ENCODE measurements around the gene TANGO6.

TANGO6 gene

DNA sequence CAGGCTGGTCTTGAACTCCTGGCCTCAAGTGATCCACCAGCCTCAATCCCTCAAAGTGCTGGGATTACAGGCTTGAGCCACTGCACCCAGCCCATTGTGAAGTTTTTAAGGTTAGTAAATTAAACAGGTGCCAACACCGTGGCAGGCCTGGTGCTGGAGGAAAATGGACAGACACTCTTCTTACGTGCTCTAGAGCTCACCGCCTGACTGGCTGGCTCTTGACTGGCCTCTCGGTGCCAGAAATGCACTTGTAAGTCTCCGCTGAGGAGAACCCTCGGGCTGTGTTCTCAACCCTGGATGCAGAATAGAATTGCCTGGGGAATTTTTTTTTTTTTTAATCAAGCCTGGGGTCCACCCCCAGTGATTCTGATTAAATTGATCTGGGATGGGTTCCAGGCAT lies 251.9 kb downstream of the TANGO6 start:
- H3K9ac ChIP-seq, result no peak overlapping the region
- TF ChIP-seq, protein P1, sequence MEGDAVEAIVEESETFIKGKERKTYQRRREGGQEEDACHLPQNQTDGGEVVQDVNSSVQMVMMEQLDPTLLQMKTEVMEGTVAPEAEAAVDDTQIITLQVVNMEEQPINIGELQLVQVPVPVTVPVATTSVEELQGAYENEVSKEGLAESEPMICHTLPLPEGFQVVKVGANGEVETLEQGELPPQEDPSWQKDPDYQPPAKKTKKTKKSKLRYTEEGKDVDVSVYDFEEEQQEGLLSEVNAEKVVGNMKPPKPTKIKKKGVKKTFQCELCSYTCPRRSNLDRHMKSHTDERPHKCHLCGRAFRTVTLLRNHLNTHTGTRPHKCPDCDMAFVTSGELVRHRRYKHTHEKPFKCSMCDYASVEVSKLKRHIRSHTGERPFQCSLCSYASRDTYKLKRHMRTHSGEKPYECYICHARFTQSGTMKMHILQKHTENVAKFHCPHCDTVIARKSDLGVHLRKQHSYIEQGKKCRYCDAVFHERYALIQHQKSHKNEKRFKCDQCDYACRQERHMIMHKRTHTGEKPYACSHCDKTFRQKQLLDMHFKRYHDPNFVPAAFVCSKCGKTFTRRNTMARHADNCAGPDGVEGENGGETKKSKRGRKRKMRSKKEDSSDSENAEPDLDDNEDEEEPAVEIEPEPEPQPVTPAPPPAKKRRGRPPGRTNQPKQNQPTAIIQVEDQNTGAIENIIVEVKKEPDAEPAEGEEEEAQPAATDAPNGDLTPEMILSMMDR (IDR thresholded peaks at IDR 0.05), result no peak

DNA sequence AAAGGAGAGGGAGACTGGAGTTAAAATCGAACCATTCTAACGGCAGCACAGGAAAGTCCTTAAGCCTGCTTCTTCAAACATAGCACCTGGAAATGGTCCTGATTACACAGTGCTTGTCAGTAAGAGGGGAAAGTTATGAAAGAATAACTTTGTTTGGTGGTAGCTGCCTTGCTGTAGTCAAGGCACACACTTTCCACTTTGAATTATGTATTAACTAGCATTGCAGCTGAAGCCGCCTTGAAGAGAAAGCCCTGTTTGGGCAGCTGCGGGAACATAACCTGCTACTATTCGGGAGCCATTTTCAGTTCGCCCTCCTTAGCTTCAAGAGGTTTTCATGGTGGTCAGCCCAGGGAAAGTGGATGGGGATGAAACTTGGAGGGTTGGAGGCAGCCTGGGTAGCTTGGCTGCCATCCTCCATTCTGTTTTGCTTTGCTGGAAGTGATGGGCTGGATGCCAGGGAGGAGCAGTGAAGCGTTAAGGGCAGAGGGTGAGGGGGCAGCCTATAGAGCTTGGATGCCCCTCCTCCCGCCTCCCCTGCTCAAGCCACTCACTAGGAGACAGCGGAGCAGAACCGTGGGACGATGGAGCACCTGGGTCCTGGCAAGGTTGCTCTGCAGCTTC lies 256.9 kb downstream of the TANGO6 start:
- TF ChIP-seq, protein P1 (IDR thresholded peaks at IDR 0.05), result no peak
- Histone ChIP-seq H3K9me3 (ENCODE audit: control insufficient read depth, low read length) (no peaks in the 10 kb centered on the region), H3K27me3 (ENCODE audit: control insufficient read depth, insufficient read depth, low read length) (no peaks in the 10 kb centered on the region), H3K4me3 (ENCODE audit: low read depth, low read length) (peak overlapping the region; percentile 31), H3K4me2 (ENCODE audit: low read length) (peak overlapping the region; percentile 55), H3K9ac (no peak overlapping the region), H3K79me2 (no peaks in the 10 kb centered on the region), H3K36me3 (ENCODE audit: control insufficient read depth, insufficient read depth, low read length) (no peaks in the 10 kb centered on the region), H2AFZ (peak overlapping the region; percentile 44), H3K27ac (no peak overlapping the region), H3K4me1 (peaks cover 3% of the 10 kb centered on the region)

More for the DNA sequence above, 251.9 kb downstream of the TANGO6 start:
- no peak overlapping the region for H3K4me2 ChIP-seq (ENCODE audit: low read length)
- no peak overlapping the region for H3K27ac ChIP-seq
- no peak overlapping the region for H2AFZ ChIP-seq
- H3K4me1 ChIP-seq, result peaks cover 4% of the 10 kb centered on the region
- H3K79me2 ChIP-seq, result no peaks in the 10 kb centered on the region
- H3K36me3 ChIP-seq (ENCODE audit: control insufficient read depth, insufficient read depth, low read length), result no peaks in the 10 kb centered on the region
- no peaks in the 10 kb centered on the region for H3K27me3 ChIP-seq (ENCODE audit: control insufficient read depth, insufficient read depth, low read length)
- no peaks in the 10 kb centered on the region for H3K9me3 ChIP-seq (ENCODE audit: control insufficient read depth, low read length)
- no peak overlapping the region for H3K4me3 ChIP-seq (ENCODE audit: low read depth, low read length)

DNA sequence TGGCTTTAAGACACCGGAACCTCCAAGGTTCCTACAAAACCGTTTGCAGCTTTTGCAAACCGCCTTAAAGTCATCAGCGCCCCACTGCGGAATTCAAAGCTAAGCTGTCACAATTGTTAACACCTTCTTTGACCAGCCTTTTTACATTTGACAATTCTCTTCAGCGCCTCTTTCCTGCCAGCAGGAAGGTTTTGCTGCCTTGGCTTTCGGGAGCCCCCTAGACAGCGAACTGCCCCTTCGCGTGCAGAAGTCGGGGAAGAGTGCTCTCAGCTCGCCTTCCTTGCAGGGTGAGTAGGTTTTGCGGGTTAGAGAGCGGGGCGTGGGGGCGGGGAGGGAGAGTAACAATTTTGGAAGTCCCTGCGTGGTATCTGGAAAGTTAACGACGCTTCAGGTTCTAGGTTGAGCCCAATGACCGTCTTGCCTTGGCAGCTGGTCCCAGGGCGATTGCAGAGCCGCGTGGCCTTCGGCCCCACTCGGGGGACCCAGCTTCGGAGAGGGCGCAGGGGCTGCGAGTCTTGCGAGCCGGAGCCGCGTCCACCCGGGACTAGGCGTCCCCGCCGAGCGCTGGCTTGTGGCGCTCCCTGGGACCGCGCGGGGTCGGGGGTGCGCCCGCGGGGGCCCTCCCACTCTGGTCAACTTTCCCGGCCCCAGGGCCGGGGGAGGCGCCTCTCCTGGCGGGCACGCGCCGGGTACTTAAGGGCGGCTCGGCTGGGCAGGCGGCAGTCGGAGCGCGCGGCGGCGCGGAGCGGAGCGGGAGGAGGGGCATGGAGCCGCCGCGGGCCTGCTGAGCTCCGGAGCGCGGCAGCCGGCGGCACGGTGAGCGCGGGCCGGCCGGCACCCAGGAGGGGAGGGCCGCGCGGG lies 262.4 kb downstream of the TANGO6 start, which contains the start of gene HAS3:
Gene HAS3, plus strand, starts transcription at position 153 of the 861 bp plus-strand sequence. CDS start 3,743 bp downstream, outside the sequence.
- Histone ChIP-seq H3K4me1 (peaks cover 5% of the 10 kb centered on the region), H2AFZ (peak within 1 kb of the TSS; percentile 90), H3K27me3 (ENCODE audit: control insufficient read depth, insufficient read depth, low read length) (no peaks in the 10 kb centered on the region), H3K4me2 (ENCODE audit: low read length) (peak within 1 kb of the TSS; percentile 92), H3K9ac (no peak within 1 kb of the TSS), H3K4me3 (ENCODE audit: low read depth, low read length) (peak within 1 kb of the TSS; percentile 61), H3K9me3 (ENCODE audit: control insufficient read depth, low read length) (no peaks in the 10 kb centered on the region), H3K79me2 (no peaks in the 10 kb centered on the region), H3K36me3 (ENCODE audit: control insufficient read depth, insufficient read depth, low read length) (no peaks in the 10 kb centered on the region), H3K27ac (peak within 1 kb of the TSS; percentile 26)
- TF ChIP-seq, protein P1 (IDR thresholded peaks at IDR 0.05), result peak; percentile 52

DNA sequence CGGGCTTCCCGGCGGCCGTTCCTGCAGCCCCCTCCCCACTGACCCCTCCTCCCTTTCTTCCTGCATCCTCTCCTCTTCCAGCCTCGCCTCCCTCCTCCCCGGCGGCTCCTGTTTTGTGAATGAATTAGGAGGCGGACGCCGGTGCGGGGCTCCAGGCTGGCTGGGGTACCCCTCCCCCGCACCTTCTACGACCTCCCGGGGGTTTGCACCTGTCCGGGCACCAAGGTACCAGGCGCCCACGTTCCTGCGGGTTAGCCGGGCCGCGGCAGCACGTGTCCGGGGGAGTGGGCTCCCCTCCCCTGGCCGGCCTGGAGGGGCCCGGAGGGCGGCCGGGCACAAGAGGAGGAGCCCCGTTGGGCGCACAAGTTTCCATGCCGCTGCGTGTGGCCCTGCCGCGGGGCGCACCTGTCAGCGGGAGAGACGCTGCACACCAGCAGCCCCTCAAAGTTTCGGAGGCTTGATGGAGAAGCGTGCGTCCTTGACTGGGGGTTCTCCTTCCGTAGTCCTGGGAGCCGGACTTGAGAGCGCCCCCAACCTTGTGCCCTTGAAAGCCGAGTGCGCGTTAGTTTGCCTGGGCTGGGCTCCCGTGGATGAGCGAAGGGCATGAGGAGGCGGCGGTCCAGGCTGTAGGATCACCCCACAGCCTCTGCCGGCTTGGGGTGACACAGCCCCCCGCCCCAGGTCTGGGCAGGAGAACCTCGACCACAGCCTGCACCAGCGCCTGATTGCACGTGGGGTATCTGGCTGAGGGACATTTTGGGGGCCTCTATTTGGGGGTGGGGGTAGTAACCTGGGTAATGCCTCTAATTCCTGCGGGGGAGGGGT lies 263.4 kb downstream of the TANGO6 start:
- TF ChIP-seq, protein P1 (IDR thresholded peaks at IDR 0.05), result no peak
- H3K4me2 ChIP-seq (ENCODE audit: low read length), result peak overlapping the region; percentile 78
- H3K27me3 ChIP-seq (ENCODE audit: control insufficient read depth, insufficient read depth, low read length), result no peaks in the 10 kb centered on the region
- H3K27ac ChIP-seq, result no peak overlapping the region
- no peaks in the 10 kb centered on the region for H3K9me3 ChIP-seq (ENCODE audit: control insufficient read depth, low read length)
- H3K79me2 ChIP-seq, result no peaks in the 10 kb centered on the region
- H3K9ac ChIP-seq, result no peak overlapping the region
- peak overlapping the region; percentile 67 for H2AFZ ChIP-seq
- peak overlapping the region; percentile 46 for H3K4me3 ChIP-seq (ENCODE audit: low read depth, low read length)
- no peaks in the 10 kb centered on the region for H3K36me3 ChIP-seq (ENCODE audit: control insufficient read depth, insufficient read depth, low read length)
- peaks cover 5% of the 10 kb centered on the region for H3K4me1 ChIP-seq
